Ascending aorta (tissue), 2 donors: ENCODE results near the gene OLIG2. TPM values are rescaled to one million over a fixed set of nuclear protein-coding genes. Genes with fewer than 3 reads are reported as not detected.

Experiments used
- DNase-seq, 2 donors: peaks; one replicate each; pipeline ENCODE4 v3.0.0-alpha.2; 2019; ENCODE audit warnings: low spot score in 2 of 2
- H3K27ac ChIP-seq, 2 donors: fragments of 200-600 bp; sonication (generic); one replicate each; pipeline ENCODE4 v1.5.1; 2016 to 2017; ENCODE audit warnings: mild to moderate bottlenecking in 1 of 2
- H3K27me3 ChIP-seq: fragments of 200-600 bp; sonication (generic); one replicate; pipeline ENCODE4 v1.5.1; 2017
- H3K36me3 ChIP-seq, 2 donors: fragments of 200-600 bp; sonication (generic); one replicate each; pipeline ENCODE4 v1.5.1; 2016
- H3K4me1 ChIP-seq, 2 donors: fragments of 200-600 bp; sonication (generic); one replicate each; pipeline ENCODE4 v1.5.1; 2016 to 2017; ENCODE audit warnings: mild to moderate bottlenecking in 1 of 2
- H3K4me3 ChIP-seq, 2 donors: fragments of 200-600 bp; sonication (generic); one replicate each; pipeline ENCODE4 v1.5.1; 2016 to 2017; ENCODE audit warnings: mild to moderate bottlenecking in 1 of 2
- H3K9me3 ChIP-seq, 2 donors: fragments of 200-600 bp; sonication (generic); one replicate each; pipeline ENCODE4 v1.5.1; 2016
- intact Hi-C: fragments of 100-400 bp; cut with DNase I; formaldehyde crosslinking; loops from one replicate; pipeline ENCODE4 v1.15.1; 2023
- total RNA-seq: library from RNA; depleted of rRNA; stranded (reverse); fragments of >200 nt; gene quantifications from one replicate; pipeline ENCODE4 v1.1.0, GENCODE V29; 2016
- TF ChIP-seq, protein P1 (sequence below), 3 experiments: fragments of 200-600 bp in 2 of 3; fragments of 450-650 bp in 1 of 3; sonication (generic) in 2 of 3; IDR thresholded peaks; one replicate each; pipeline ENCODE4 v1.5.1; 2016 to 2019; ENCODE audit warnings: antibody characterized with exemption in 3 of 3, mild to moderate bottlenecking in 1 of 3, moderate library complexity in 1 of 3

The OLIG2 gene
- total RNA-seq, 1 donor from 2014 or later, result not detected

DNA sequence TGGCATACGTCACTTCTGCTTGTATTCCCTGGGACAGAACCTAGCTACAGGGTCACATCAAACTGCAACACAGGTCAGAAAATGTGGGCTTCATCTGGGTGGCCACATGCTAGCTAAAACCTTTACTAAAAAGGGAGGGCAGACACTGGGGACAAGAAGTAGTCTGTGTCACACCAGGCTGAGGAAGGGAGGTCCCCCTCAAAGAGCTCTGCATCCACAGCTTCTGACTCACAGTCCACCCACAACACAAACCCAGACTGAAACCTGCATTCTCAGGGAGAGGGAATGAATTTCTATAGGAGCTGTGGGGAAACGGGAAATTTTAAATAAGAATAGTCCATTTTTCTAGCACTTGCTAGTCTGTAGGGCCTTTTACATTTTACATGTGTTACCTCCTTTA lies 16.2 kb downstream of the OLIG2 start:
- intact Hi-C loops, result no loop called here

DNA sequence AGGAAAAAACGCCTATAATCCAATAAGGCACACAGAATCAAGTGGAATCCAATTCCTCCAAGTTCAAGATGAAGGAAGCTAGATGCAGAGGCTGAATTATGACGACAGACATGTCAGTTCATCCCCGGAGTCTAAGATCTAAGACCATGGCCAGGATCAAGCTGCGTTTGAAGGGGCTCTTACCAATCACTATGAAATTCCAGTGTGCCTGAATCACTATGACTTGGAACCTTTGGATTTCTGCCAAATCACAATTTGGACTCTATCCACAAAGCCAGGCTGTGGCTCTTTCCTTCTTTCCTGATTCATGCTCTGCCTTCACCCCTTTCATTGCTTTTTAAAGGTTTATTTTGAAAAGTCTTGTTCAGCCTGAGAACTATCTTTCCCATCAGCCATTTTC lies 17.1 kb downstream of the OLIG2 start:
- no peak for DNase-seq
- Histone ChIP-seq H3K27me3 (no peaks in the 10 kb centered on the region), H3K4me3 (no peak overlapping the region), H3K9me3 (no peaks in the 10 kb centered on the region), H3K4me1 (no peaks in the 10 kb centered on the region), H3K36me3 (no peaks in the 10 kb centered on the region), H3K27ac (no peak overlapping the region)
- intact Hi-C loops, result no loop called here
- TF ChIP-seq, protein P1, sequence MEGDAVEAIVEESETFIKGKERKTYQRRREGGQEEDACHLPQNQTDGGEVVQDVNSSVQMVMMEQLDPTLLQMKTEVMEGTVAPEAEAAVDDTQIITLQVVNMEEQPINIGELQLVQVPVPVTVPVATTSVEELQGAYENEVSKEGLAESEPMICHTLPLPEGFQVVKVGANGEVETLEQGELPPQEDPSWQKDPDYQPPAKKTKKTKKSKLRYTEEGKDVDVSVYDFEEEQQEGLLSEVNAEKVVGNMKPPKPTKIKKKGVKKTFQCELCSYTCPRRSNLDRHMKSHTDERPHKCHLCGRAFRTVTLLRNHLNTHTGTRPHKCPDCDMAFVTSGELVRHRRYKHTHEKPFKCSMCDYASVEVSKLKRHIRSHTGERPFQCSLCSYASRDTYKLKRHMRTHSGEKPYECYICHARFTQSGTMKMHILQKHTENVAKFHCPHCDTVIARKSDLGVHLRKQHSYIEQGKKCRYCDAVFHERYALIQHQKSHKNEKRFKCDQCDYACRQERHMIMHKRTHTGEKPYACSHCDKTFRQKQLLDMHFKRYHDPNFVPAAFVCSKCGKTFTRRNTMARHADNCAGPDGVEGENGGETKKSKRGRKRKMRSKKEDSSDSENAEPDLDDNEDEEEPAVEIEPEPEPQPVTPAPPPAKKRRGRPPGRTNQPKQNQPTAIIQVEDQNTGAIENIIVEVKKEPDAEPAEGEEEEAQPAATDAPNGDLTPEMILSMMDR (IDR thresholded peaks at IDR 0.05), result no peak

More for the DNA sequence above, 16.2 kb downstream of the OLIG2 start:
- Histone ChIP-seq H3K27me3 (no peaks in the 10 kb centered on the region), H3K9me3 (no peaks in the 10 kb centered on the region), H3K4me3 (no peak overlapping the region), H3K4me1 (no peaks in the 10 kb centered on the region), H3K27ac (no peak overlapping the region), H3K36me3 (no peaks in the 10 kb centered on the region)
- TF ChIP-seq, protein P1 (IDR thresholded peaks at IDR 0.05), result no peak
- no peak for DNase-seq

DNA sequence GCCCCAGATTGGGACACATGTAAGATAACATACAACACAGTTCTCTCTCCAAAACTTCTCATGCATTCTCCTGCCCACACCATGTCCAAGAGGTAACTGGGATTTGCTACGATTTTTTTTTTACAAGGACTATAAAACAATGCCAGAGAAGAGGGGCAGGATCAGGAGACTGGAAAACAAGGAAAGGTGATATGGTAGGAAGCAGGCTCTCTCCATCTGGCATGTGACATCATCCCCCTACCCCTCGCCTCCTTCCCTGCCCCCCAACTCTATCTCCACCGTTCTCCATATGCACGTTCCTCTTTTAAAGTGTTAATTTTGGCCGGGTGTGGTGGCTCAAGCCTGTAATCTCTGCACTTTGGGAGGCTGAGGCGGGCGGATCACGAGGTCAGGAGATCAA lies 20.7 kb downstream of the OLIG2 start:
- Histone ChIP-seq H3K36me3 (no peaks in the 10 kb centered on the region), H3K27me3 (no peaks in the 10 kb centered on the region), H3K27ac (no peak overlapping the region), H3K4me3 (no peak overlapping the region), H3K9me3 (no peaks in the 10 kb centered on the region), H3K4me1 (no peaks in the 10 kb centered on the region)
- TF ChIP-seq, protein P1 (IDR thresholded peaks at IDR 0.05), result no peak
- intact Hi-C loops, result no loop called here
- no peak for DNase-seq

DNA sequence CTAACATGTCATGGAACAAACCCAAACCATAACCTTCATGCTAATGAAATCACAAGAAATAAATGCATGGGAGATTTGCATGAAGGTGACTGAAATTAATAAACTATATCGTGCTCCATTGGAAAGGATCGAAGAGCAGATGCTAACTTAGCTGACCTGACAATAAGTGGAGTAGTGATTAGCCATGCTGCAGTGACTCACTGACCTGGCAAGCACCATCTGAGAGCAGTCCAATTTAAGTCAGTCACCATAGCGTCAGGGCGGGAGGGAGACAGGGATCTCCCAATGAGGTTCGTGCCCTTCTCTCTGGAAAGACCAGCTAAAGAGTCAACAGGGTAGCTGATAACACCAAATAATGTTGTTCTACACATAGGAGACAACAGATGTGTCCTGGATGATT lies 21.5 kb downstream of the OLIG2 start:
- H3K27ac ChIP-seq, result no peak overlapping the region
- TF ChIP-seq, protein P1 (IDR thresholded peaks at IDR 0.05), result no peak
- no peaks in the 10 kb centered on the region for H3K36me3 ChIP-seq
- no peaks in the 10 kb centered on the region for H3K4me1 ChIP-seq
- intact Hi-C loops, result no loop called here
- H3K9me3 ChIP-seq, result no peaks in the 10 kb centered on the region
- no peak for DNase-seq
- no peaks in the 10 kb centered on the region for H3K27me3 ChIP-seq
- H3K4me3 ChIP-seq, result no peak overlapping the region

DNA sequence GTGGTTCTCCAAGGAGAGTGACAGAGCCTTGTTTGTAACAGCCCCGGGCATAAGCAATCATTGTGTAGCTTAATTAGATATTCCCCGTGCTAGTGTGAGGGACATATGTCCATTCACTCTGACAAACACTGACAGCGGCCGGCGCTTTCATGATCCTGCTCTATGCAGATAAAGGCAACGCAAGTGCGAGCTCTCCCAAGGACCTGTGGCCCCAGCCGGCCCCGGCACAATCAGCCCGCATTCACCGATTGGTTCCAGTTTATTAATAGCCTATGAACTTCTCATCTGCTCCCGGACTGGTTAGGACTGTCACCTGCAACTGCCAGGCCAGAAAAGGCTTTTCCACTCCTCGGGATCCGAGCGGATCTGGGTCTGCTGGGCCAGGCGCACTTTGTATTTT lies 26.2 kb downstream of the OLIG2 start:
- no peak for DNase-seq
- no peak overlapping the region for H3K4me3 ChIP-seq
- TF ChIP-seq, protein P1 (IDR thresholded peaks at IDR 0.05), result no peak
- no peaks in the 10 kb centered on the region for H3K4me1 ChIP-seq
- no peaks in the 10 kb centered on the region for H3K27me3 ChIP-seq
- H3K27ac ChIP-seq, result no peak overlapping the region
- intact Hi-C loops, result no loop called here
- no peaks in the 10 kb centered on the region for H3K36me3 ChIP-seq
- no peaks in the 10 kb centered on the region for H3K9me3 ChIP-seq

DNA sequence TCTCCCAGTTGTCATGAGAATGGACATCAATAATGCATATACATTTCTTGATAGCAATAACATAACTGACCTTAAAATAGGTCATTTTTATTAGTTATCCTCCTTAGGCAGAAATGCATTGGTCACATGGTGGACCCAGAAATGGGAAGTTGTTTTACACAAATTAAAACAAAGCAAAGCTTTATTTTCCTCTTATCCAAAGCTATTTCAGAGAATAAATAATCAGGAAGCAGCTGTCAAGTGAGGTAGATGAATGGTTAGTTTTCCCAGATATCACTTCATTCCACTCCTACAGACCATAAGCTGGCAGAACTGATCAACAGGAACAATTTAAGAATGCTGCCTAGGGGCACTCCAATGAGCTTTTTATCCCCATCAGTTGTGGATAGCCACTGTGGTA lies 28.2 kb downstream of the OLIG2 start:
- intact Hi-C loops, result no loop called here
- no peaks in the 10 kb centered on the region for H3K36me3 ChIP-seq
- H3K27ac ChIP-seq, result no peak overlapping the region

More for the DNA sequence above, 28.2 kb downstream of the OLIG2 start:
- no peaks in the 10 kb centered on the region for H3K4me1 ChIP-seq
- no peak for DNase-seq
- H3K4me3 ChIP-seq, result no peak overlapping the region
- H3K9me3 ChIP-seq, result no peaks in the 10 kb centered on the region
- TF ChIP-seq, protein P1 (IDR thresholded peaks at IDR 0.05), result no peak
- no peaks in the 10 kb centered on the region for H3K27me3 ChIP-seq
